ENCODE data around the gene MSL1. TPM values are rescaled to one million over a fixed set of nuclear protein-coding genes. Genes with fewer than 3 reads are reported as not detected.

MSL1 gene
- total RNA-seq, 3 donors from 2014 or later (not counting 1 experiment from before 2014, with no cell fraction given): 99.0 to 124 (median 110) TPM

- WGBS (ENCODE audit: insufficient coverage): 84% methylated on average over 3 of the region's 3 CpGs
- DNase-seq (peak in 1 of 2 donors; percentile 35), ATAC-seq (no peak)
- Mint-ChIP-seq H3K4me3 (no peak overlapping the region), H3K27me3 (ENCODE audit: low read depth in 2 of 2) (no peaks in the 10 kb centered on the region), H3K36me3 (no peaks in the 10 kb centered on the region), H3K4me1 (peaks cover 79 to 82% of the 10 kb centered on the region in 2 donors), H3K27ac (peak overlapping the region; percentile 21 to 36), H3K9me3 (no peaks in the 10 kb centered on the region)
- no peaks in the 10 kb centered on the region for H3K27me3 ChIP-seq (ENCODE audit: control insufficient read depth, insufficient read depth, low read length)
- intact Hi-C loops (cut with micrococcal nuclease): loop anchor here (10.0 kb wide), 1 partner anchor 328 kb away; no protein-coding TSS in a partner anchor
- no peak overlapping the region for H3K4me3 ChIP-seq (ENCODE audit: low read length)
- no peaks in the 10 kb centered on the region for H3K9me3 ChIP-seq (ENCODE audit: control insufficient read depth, insufficient read depth, low read length)
- H3K36me3 ChIP-seq (ENCODE audit: control insufficient read depth, insufficient read depth, low read length): no peaks in the 10 kb centered on the region
- H3K27ac ChIP-seq (ENCODE audit: low read length): no peak overlapping the region
- no peak for TF ChIP-seq CTCF (IDR thresholded peaks at IDR 0.05)
- peaks cover 82% of the 10 kb centered on the region for H3K4me1 ChIP-seq (ENCODE audit: control insufficient read depth, insufficient read depth, low read length)
Measured at GRCh38 chr17:40103071-40103661, 18.6 kb upstream of the MSL1 start.

- DNase-seq (peak in 1 of 2 donors; percentile 42), ATAC-seq (no peak)
- Mint-ChIP-seq H3K36me3 (no peaks in the 10 kb centered on the region), H3K4me3 (no peak overlapping the region), H3K4me1 (peaks cover 79 to 82% of the 10 kb centered on the region in 2 donors), H3K27ac (peak overlapping the region; percentile 21 to 36), H3K27me3 (ENCODE audit: low read depth in 2 of 2) (no peaks in the 10 kb centered on the region), H3K9me3 (no peaks in the 10 kb centered on the region)
- Histone ChIP-seq H3K4me3 (ENCODE audit: low read length) (no peak overlapping the region), H3K27ac (ENCODE audit: low read length) (no peak overlapping the region), H3K9me3 (ENCODE audit: control insufficient read depth, insufficient read depth, low read length) (no peaks in the 10 kb centered on the region), H3K36me3 (ENCODE audit: control insufficient read depth, insufficient read depth, low read length) (no peaks in the 10 kb centered on the region), H3K27me3 (ENCODE audit: control insufficient read depth, insufficient read depth, low read length) (no peaks in the 10 kb centered on the region), H3K4me1 (ENCODE audit: control insufficient read depth, insufficient read depth, low read length) (peaks cover 82% of the 10 kb centered on the region)
- TF ChIP-seq CTCF (IDR thresholded peaks at IDR 0.05): no peak
- WGBS (ENCODE audit: insufficient coverage): 67% methylated on average over 1 of the region's 2 CpGs
- intact Hi-C loops (cut with micrococcal nuclease): loop anchor here (10.0 kb wide), 1 partner anchor 329 kb away; no protein-coding TSS in a partner anchor
Measured at GRCh38 chr17:40103688-40104087, 18.1 kb upstream of the MSL1 start.

DNA sequence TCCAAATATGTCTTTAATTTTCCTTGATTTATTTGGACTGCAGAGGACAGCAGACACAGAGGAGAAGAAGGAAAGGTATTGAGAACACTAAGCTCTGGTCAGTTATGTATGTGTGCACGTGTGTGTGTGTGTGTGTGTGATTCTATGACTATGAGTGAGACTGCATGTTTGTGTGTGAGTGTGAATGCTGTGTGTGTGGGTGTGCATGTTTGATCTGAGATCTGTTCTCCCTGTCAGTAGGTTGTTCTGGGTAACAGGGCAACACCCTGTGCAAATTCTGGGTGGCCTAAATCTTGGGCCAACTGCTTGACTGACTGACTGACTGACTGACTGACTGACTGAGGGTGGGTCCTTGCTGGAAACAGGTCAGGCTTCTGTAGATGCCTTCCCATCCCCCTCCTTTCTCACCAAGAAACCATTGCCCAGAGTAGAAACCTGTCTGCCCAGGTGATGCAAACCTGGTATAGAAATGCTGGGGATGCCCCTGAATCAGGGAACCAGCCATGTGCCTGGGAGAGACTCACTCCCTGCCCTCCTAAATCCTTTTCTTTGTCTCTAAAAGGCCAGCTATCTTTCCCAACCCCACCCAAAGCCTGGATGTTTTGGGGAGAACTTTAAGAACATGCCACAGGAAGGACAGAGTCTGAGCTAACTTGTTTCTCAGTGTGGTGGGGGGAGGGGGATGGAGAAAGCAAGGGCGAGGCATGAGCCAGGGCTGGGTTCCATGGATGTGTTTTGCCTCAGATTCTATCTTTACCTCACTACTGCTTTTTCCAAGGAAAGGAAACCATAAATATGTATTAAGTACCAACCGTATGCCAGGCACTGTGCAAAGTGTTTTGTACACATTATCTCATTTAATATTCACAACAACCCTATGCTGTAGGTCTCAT lies 16.9 kb upstream of the MSL1 start:
- peak overlapping the region; percentile 18 to 21 for H3K27ac Mint-ChIP-seq
- 88% methylated on average over 2 of the region's 3 CpGs for WGBS (ENCODE audit: insufficient coverage)
- peak in 1 of 2 donors; percentile 28 for DNase-seq
- no peak overlapping the region for H3K4me3 ChIP-seq (ENCODE audit: low read length)
- no peak for ATAC-seq
- H3K9me3 ChIP-seq (ENCODE audit: control insufficient read depth, insufficient read depth, low read length): no peaks in the 10 kb centered on the region
- H3K36me3 Mint-ChIP-seq: no peaks in the 10 kb centered on the region
- H3K4me1 Mint-ChIP-seq: peaks cover 73 to 77% of the 10 kb centered on the region in 2 donors
- TF ChIP-seq CTCF (IDR thresholded peaks at IDR 0.05): no peak
- H3K27ac ChIP-seq (ENCODE audit: low read length): no peak overlapping the region
- intact Hi-C loops (cut with micrococcal nuclease): loop anchor here (10.0 kb wide), 1 partner anchor 330 kb away; no protein-coding TSS in a partner anchor
- H3K27me3 Mint-ChIP-seq (ENCODE audit: low read depth in 2 of 2): no peaks in the 10 kb centered on the region
- H3K4me1 ChIP-seq (ENCODE audit: control insufficient read depth, insufficient read depth, low read length): peaks cover 81% of the 10 kb centered on the region
- H3K4me3 Mint-ChIP-seq: no peak overlapping the region
- H3K9me3 Mint-ChIP-seq: no peaks in the 10 kb centered on the region
- H3K27me3 ChIP-seq (ENCODE audit: control insufficient read depth, insufficient read depth, low read length): no peaks in the 10 kb centered on the region
- H3K36me3 ChIP-seq (ENCODE audit: control insufficient read depth, insufficient read depth, low read length): no peaks in the 10 kb centered on the region
